Loucy (cell line): ENCODE measurements around the gene PFDN6.

Source experiments
- H2AFZ ChIP-seq: fragments of 200-600 bp; sonication (generic); 2 replicates; pipeline ENCODE4 v1.6.0; 2016; ENCODE audit warnings: antibody characterized with exemption, mild to moderate bottlenecking, low read length, moderate library complexity
- H3F3A ChIP-seq: fragments of 200-600 bp; 2 replicates; pipeline ENCODE4 v1.6.0; 2016; ENCODE audit warnings: antibody characterized with exemption, low read depth, mild to moderate bottlenecking
- H3K27me3 ChIP-seq: fragments of 200-600 bp; sonication (generic); 2 replicates; pipeline ENCODE4 v1.6.1; 2014; ENCODE audit warnings: low read length, mild to moderate bottlenecking; ENCODE audit not compliant: insufficient read depth, poor library complexity, severe bottlenecking
- H3K36me3 ChIP-seq: fragments of 200-600 bp; sonication (generic); 2 replicates; pipeline ENCODE4 v1.6.1; 2016; ENCODE audit warnings: low read length; ENCODE audit not compliant: insufficient read depth
- H3K4me1 ChIP-seq: fragments of 200-600 bp; sonication (generic); 2 replicates; pipeline ENCODE4 v1.5.1; 2014; ENCODE audit warnings: low read length, mild to moderate bottlenecking; ENCODE audit not compliant: insufficient read depth, poor library complexity, severe bottlenecking
- H3K4me2 ChIP-seq: fragments of 200-600 bp; sonication (generic); 2 replicates; pipeline ENCODE4 v1.6.0; 2014; ENCODE audit warnings: antibody characterized with exemption, low read length, low read depth, mild to moderate bottlenecking; ENCODE audit not compliant: poor library complexity, severe bottlenecking
- H3K4me3 ChIP-seq: fragments of 200-600 bp; sonication (generic); 2 replicates; pipeline ENCODE4 v1.5.1; 2014; ENCODE audit warnings: low read length, mild to moderate bottlenecking, mixed read lengths; ENCODE audit not compliant: poor library complexity, severe bottlenecking
- H3K79me2 ChIP-seq: fragments of 200-600 bp; sonication (generic); 2 replicates; pipeline ENCODE4 v1.6.1; 2014; ENCODE audit warnings: low read length; ENCODE audit not compliant: insufficient read depth
- H3K9ac ChIP-seq: fragments of 200-600 bp; sonication (generic); 2 replicates; pipeline ENCODE4 v1.6.0; 2014; ENCODE audit warnings: mild to moderate bottlenecking, low read depth, low read length, moderate library complexity; ENCODE audit not compliant: poor library complexity, severe bottlenecking
- H3K9me2 ChIP-seq: fragments of 200-600 bp; sonication (generic); replicated peaks from 2 replicates; pipeline ENCODE4 v1.6.1; 2016; ENCODE audit warnings: low read depth, low read length, mixed read lengths
- H3K9me3 ChIP-seq: fragments of 200-600 bp; sonication (generic); 2 replicates; pipeline ENCODE4 v1.6.1; 2014; ENCODE audit warnings: mild to moderate bottlenecking, antibody characterized with exemption, low read length, low read depth; ENCODE audit not compliant: insufficient read depth
- H4K20me1 ChIP-seq: fragments of 200-600 bp; sonication (generic); 2 replicates; pipeline ENCODE4 v1.6.0; 2014; ENCODE audit warnings: antibody characterized with exemption, low read length, mild to moderate bottlenecking; ENCODE audit not compliant: insufficient read depth, poor library complexity, severe bottlenecking
- EZH2phosphoT487 ChIP-seq: fragments of 200-600 bp; IDR thresholded peaks from 2 replicates; pipeline ENCODE4 v1.6.1; 2018; ENCODE audit warnings: antibody characterized with exemption, mild to moderate bottlenecking, moderate library complexity, borderline replicate concordance
- TF ChIP-seq, protein P1 (sequence below): fragments of 200-600 bp; sonication (generic); conservative IDR thresholded peaks from 2 replicates; pipeline ENCODE4 v1.5.1; 2014; ENCODE audit warnings: mild to moderate bottlenecking, antibody characterized with exemption, low read length

PFDN6 gene

DNA sequence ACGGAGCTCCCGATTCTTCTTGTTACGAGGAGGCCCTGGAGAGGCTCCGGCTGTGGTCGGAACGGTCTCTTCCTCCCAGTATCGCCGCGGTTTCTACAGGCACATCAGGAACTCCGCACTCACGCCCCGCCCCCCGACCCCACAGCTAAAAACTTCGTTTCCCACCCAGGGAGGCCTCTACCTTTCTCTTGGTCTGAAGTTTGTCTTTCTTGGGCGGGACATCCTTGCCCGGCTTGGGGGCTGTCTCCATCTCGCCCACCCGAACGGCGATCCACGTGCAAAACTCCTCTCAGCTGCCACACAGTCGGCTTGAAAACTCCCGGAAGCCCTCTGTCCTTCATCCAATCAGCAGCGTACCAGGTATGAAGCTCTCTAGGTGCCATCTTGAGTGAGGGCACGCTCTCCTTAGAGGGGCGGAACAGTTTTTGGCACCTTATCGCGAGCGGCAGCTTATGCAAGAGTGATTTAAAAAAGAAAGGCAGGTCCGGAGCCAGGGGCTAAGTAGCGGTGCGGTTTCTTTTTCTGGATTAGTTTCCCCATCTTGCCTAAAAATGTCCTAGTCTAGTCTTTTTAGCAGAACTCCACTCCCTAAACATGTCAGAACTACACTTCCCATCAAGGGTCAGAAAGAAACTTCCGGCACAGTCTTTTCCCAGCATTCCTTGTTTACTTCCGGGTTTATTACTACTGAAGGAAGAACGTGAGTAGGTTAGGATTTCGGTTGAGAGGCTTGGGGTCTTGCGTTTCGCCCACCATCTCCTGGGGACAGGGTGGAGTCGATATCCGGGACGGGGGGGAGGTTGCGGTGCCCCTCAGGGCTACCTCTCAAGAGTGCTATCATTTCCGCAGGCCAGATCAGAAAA is at the start of gene PFDN6, which contains the start of gene WDR46:
Gene PFDN6 (plus strand): TSS at position 681 of the 863 bp plus-strand sequence. CDS start 256 bp downstream, outside the sequence.
Gene WDR46 (minus strand): TSS at position 319 of the 863 bp plus-strand sequence. CDS start 69 bp downstream, at position 250.
- Histone ChIP-seq H3F3A (no peaks in the 10 kb centered on the region), H2AFZ (peak within 1 kb of the TSS; percentile 94), H3K27me3 (no peaks in the 10 kb centered on the region), H3K9ac (peak within 1 kb of the TSS; percentile 80), H4K20me1 (no peaks in the 10 kb centered on the region), H3K9me3 (no peaks in the 10 kb centered on the region), H3K4me2 (peak within 1 kb of the TSS; percentile 100), H3K9me2 (no peaks in the 10 kb centered on the region), H3K36me3 (peaks cover 17% of the 10 kb centered on the region; the same call in 1 of the 2 replicates), H3K4me1 (peaks cover 17% of the 10 kb centered on the region), H3K4me3 (peak within 1 kb of the TSS; percentile 81), H3K79me2 (peaks cover 42% of the 10 kb centered on the region)
- TF ChIP-seq EZH2phosphoT487: no peak
- TF ChIP-seq, protein P1, sequence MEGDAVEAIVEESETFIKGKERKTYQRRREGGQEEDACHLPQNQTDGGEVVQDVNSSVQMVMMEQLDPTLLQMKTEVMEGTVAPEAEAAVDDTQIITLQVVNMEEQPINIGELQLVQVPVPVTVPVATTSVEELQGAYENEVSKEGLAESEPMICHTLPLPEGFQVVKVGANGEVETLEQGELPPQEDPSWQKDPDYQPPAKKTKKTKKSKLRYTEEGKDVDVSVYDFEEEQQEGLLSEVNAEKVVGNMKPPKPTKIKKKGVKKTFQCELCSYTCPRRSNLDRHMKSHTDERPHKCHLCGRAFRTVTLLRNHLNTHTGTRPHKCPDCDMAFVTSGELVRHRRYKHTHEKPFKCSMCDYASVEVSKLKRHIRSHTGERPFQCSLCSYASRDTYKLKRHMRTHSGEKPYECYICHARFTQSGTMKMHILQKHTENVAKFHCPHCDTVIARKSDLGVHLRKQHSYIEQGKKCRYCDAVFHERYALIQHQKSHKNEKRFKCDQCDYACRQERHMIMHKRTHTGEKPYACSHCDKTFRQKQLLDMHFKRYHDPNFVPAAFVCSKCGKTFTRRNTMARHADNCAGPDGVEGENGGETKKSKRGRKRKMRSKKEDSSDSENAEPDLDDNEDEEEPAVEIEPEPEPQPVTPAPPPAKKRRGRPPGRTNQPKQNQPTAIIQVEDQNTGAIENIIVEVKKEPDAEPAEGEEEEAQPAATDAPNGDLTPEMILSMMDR: no peak

DNA sequence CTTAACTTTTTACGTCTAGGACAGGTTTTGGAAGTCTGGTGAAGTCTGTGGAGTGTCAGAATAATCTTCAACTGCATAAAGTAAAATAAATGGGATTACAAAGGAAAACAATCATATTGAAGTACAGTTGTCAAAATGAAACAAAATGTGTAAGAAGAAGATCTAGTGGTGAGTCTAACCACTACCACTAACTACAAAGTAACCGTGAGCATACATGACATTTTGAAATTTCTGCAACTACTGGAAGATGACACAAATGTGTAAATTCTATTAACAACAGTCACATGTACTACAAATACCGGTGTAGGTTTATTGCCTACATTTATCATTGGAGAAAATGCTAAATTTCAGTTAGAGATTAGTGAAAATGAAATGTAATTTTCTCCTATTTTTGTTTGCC is 47.4 kb upstream of the PFDN6 start:
- Histone ChIP-seq H3K4me2 (no peak overlapping the region), H3K27me3 (no peaks in the 10 kb centered on the region), H3K4me3 (no peak overlapping the region), H3K4me1 (no peaks in the 10 kb centered on the region), H2AFZ (no peak overlapping the region), H3K79me2 (no peaks in the 10 kb centered on the region), H3K9ac (no peak overlapping the region), H3K9me2 (no peaks in the 10 kb centered on the region), H3F3A (no peaks in the 10 kb centered on the region), H4K20me1 (no peaks in the 10 kb centered on the region), H3K9me3 (no peaks in the 10 kb centered on the region), H3K36me3 (no peaks in the 10 kb centered on the region)
- TF ChIP-seq EZH2phosphoT487: no peak

DNA sequence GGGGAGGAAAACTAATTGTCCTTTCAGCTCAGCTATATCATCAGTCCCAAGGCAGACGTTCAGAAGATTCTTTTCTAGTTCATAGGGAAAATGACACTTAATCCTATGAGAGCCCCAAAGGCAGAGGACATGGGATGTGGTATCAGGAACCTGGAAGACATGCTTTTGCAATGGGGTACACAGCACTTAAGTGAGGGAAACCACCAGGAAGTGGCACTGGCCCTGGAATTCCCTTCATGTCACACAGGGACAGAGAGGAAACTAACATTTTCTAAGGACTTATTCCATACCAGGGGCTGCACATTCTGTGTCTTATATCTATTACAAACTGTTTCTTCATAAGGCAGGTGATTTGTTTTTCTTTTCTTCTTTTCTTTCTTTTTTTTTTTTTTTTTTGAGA is 45.9 kb upstream of the PFDN6 start:
- Histone ChIP-seq H4K20me1 (no peaks in the 10 kb centered on the region), H3K4me3 (no peak overlapping the region), H3K9me2 (no peaks in the 10 kb centered on the region), H3K4me1 (peaks cover 5% of the 10 kb centered on the region), H2AFZ (no peak overlapping the region), H3F3A (no peaks in the 10 kb centered on the region), H3K79me2 (no peaks in the 10 kb centered on the region), H3K9ac (no peak overlapping the region), H3K36me3 (no peaks in the 10 kb centered on the region), H3K9me3 (no peaks in the 10 kb centered on the region), H3K27me3 (no peaks in the 10 kb centered on the region), H3K4me2 (no peak overlapping the region)
- TF ChIP-seq EZH2phosphoT487: no peak
- TF ChIP-seq, protein P1: no peak
